Hematopoietic multipotent progenitor cell treated with erythropoietin and hydrocortisone succinate and interleukin-3 and kit ligand, for 6 days (in vitro differentiated cells): Measurements from ENCODE around the gene FDXR.
A peak's percentile ranks its signal among the peaks of the same experiment; 100 is the strongest.
"Not testable (repeated sequence)": the region's sequence is repeated elsewhere in the genome, so short reads cannot be mapped to it uniquely, and the experiment has no call there.

ENCODE experiments used
- DNase-seq: peaks from one replicate; pipeline ENCODE4 v3.0.0-alpha.2; 2015

Gene FDXR

DNA sequence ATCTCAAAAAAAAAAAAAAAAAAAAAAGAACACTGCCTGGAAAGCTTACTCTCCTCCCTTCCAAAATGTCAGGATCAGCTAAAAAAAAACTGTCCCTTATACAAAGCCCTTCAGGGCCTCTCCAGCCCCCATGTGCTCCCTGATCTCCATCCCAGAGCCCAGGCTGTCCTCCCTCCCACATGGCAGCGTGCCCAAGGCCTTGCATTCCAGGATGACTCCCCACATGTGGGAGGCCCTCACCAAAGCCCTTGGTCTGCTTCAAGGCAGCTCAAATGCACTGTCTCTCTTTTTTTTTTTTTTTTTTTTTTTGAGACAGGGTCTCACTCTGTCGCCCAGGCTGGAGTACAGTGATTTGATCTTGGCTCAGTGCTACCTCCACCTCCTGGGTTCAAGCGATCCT, 2.3 kb downstream of the FDXR start:
- no peak for DNase-seq

DNA sequence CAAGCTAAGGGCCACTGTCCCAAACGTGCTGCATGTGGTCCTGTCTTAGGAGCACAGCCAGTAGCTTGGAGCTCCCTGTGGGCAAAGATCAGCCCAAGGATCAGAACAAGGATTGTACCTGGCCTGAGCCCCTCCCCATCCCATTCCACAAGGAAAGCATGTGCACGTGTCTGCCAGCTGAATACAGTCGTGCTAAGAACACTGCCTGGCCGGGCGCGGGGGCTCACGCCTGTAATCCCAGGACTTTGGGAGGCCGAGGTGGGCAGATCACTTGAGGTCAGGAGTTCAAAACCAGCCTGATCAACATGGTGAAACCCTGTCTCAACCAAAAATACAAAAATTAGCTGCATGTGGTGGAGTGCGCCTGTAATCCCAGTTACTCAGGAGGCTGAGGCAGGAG, 2.8 kb downstream of the FDXR start:
- not testable (repeated sequence) for DNase-seq

DNA sequence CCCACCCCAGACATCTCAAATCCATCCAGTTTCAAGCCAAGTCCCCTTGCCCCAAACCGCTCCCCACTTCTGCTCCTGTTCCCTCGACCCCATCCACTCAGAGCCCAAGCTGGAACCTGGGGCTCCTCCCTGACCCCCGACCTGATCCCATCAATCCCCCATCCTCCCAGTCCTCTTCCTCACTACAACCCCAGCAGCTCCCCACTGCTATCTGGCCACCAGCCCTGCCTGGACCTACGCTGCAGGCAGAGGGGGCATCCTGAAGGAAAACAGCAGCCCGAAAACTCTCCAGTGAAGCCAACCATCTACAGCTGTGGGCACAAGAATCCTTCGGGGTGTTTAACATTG, 3.9 kb downstream of the FDXR start:
- DNase-seq, result no peak

DNA sequence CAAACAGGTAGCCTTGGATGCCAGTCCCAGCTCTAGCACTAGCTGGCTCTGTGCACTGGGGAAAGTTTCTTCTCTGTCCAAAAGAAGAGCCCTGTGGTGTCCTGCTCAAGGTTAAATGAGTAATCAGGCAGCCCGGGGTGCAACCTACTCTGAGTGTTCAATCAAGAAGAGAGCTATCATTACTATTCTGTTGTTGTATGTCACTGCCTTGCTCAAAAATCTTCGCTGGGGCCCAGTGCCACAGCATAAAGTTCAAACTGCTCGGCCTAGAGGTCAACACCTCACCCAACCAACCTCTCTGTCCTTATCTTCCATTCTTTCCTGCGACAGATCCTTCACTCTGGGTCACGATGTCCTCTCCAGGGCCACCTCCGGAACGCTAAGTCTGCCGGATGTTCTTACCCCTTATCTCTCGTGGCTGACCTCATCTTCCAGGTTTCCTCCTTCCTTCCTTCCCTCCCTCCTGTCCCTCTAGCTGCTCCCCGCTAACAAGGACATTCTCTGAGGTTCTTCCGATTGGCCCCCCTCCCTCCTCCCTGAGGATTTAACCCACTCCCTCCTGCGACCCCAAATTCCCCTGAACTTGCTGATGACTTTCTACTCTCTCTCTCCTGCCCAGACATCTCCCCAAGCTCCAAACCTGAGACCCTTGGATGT, 4.4 kb downstream of the FDXR start:
- DNase-seq, result peak; percentile 20

DNA sequence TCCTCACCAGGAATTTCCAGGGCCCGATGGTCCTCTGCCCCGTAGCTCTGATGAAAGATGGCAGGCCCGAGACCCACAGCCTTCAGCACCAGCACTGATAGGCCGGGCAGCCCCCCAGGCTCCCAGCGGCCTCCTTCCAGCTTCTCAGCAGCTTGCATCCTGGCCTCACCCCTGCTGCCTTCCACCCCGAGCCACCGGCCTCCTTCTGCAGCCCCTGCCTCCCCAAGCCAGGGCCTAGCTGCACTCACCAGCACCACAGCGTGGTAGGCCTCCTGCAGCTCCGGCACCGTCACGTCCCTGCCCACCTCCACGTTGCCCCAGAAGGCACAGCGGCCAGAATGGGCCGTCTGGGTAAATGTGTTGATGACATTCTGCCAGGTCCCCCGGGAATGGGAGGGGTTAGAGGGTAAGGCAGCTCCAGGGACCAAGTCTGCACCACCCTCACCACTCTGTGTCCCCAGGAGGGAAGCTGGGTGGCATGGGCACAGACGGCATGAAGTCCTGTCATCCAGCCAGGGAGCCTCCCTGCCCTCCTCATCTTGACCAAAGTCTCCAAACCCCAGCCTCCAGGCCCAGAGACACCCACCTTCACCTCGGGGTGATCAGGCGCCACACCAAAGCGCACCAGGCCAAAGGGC, 6.5 kb downstream of the FDXR start:
- DNase-seq, result no peak

DNA sequence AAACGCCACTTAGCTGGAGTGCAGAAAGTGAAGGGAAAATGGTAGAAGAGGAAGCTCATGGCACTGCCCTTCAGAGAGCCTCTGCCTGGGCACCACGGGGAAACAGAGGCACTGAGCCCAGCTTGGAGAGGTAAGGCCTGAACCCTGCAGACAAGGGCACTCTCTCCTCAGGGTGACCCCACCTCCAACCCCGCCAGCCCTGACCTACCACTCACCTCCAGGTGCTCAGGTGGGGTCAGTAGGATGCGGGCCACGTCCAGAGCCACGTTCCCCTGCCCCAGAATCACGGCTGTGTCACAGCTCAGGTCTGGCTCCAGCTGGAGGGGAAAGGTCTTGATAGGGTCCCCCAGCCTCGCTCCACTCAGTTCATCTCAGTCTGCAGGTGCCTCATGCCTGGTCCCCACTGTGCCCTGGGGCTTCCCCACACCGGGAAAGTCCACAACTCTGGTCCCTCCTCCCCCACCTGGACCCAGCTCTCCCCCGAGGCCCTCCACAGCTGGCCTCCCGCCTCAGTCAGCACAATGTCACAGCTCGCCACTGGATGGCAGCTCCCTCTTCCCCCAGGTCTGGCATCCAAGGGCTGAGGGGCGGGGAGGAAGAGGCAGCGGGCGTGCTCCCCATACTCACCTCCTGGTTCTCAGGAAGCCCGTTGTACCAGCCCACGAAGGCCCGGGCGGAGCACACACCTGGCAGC, 7.1 kb downstream of the FDXR start:
- DNase-seq, result no peak

DNA sequence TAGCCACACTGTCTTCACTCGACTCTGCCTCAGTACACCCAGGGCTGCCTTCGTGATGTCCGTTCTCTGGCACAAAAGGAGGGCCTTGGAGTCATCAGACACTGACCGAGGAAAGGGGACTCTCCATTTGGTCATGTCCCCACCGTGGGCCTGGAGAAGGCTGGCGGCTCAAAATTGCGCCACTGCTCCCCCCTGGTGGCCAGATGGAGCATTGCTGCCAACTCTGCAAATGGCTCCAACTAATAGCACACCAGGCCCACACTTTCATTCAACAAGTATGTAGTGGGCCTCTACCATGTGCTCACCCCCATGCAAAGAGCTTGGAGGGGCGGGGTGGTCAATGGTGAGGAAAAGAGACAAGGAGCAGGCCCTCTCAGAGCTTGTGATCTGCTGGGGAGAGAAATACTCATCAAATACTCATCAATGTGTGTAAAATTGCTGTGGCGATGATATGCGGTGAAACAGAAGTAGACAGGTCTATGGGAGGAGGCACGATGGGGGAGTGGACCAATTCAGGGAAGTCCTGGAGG, 7.9 kb downstream of the FDXR start:
- DNase-seq, result peak; percentile 77

DNA sequence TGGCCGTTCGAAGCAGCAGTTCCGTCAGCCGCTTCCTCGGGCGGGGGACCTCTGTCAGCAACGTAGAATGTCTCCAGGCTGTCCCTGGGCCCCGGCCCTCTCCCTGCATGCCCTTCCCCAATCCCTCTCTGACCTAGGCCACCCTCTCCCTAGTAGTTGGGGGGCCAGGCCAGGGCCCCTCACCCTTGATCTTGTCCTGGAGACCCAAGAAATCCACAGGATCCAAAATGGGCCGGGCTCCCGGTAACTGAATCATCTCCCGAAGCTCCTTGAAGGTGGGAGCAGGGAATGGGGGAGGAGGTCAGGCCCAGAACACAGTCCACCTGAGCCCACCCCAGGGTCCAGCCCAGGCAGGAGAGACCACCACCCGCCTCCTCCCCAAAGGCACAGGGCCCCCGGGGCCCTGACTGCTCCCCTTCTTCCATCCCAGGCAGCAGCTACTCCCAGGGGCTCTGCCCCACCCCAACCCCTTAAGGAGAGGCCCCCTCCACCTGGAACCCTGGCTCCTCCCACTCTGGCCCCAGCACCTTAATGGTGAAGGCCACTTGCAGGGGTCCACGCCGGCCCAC, 8.4 kb downstream of the FDXR start:
- no peak for DNase-seq

DNA sequence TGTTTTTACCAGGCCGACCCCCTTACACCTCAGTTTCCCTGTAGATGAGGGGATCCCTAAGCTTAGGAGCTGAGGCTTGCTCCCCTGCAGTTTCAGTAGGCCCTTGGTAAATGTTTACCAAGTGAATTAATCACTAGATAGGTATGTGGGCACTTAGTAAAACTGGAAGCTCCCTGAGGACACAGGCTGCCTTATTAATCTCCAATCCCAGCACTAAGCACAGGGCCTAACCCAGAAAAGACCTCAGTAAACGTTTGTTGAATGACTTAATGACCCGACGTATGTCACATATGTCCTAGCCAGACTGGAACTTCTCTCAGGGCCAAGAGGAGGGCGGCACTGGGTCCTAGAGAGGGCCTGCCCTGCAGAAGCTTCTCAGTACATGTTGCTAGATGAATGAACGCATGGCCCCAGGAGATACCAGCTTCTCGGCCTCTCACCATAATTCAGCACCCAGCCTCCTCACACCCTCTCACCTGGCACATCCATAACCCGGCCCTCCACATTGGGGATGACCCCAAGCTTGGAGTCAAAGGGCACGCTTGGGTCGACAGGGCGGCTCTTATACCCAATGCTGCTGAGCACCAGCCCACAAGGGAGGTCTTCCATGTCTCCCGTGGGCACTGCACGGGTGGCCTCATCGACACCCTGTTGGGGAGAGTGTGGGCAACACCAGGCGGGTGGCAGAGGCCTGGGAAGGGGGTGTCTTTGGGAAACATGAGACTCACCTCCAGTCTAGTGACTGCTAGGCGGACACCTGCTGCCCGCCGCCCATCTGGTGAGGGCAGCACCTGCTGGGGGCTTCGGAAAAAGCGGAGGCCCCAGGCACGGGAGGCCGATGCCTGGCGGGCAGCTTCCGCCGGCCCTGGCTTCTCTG, 9.1 kb downstream of the FDXR start:
- no peak for DNase-seq

DNA sequence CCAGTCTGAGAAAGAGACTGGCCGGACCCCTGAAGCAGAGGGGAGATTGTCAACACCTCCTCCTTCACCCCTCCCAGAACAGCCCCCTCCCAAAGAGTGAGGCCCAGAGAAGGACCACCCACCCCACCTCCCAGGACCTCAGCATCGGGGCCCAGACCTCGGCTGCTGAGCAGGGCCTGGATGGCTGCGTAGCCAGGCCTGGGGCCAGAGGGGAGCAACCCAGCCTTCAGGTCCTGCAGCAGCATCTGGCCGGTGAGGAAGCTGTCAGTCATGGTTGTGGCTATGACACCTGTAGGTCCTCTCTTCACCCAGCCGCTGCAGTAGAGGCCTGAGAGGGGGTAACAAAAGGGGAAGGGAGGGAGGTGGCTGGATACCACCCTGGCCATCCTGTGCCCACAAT, 9.9 kb downstream of the FDXR start:
- DNase-seq, result no peak

DNA sequence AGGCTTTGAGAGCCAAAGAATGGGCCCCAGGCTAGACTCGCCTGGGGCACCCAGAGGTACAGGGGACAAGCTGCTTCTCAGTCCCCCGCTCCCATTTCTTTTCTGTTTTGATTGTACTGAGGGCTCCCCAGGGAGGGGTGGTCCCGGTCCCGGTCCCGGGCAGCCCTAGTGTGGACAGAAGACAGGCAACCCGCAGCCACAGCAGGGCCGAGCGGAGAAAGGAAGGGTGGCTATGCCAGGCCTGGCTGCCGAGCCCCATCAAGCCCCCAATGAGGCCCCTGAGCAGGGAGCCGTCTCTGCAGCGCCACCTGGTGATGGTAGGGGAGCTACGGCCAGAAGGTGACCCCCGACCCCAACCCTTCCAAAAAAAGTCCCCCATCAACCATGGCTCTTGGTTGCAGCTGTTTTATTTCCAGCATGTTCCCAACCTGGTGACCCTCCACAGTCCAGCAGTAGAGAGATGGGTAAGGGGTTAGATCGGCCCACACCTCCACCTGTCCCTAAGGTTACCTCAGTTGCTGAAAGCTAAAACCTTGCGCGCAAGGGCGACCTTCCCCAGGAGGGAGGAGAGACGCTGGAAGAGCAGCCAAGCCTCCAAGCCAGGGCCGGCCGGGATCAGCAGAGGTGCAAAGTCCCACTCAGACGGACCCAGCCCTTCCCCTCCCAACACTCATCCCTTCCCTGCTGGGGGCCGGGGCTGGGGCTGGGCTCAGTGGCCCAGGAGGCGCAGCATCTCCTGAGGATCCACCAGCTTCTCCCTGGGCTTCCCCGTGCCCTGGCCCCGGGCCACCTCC, 10.5 kb downstream of the FDXR start:
- DNase-seq, result peak; percentile 88

DNA sequence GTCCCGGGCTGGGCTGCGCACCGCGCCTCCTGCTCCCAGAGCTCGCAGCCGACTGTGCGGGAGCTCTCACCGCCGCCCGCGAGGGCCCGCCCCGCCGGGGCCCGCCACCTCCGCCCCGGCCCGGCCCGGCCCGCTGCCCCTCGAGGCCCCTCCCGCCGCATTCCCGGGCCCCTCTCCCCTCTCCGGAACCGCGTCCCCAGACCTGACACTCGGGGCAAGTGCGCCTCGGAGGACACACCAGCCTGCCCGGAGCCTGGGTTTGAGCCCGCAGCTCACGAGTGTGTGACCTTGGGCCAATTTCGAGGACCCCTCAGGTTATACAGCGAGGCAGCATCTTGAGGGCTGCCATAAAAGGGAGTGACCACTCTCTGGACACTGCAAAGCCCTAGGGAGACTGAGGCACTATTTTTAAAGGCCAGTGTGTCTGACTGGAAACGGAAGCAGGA, 11.1 kb downstream of the FDXR start:
- no peak for DNase-seq

DNA sequence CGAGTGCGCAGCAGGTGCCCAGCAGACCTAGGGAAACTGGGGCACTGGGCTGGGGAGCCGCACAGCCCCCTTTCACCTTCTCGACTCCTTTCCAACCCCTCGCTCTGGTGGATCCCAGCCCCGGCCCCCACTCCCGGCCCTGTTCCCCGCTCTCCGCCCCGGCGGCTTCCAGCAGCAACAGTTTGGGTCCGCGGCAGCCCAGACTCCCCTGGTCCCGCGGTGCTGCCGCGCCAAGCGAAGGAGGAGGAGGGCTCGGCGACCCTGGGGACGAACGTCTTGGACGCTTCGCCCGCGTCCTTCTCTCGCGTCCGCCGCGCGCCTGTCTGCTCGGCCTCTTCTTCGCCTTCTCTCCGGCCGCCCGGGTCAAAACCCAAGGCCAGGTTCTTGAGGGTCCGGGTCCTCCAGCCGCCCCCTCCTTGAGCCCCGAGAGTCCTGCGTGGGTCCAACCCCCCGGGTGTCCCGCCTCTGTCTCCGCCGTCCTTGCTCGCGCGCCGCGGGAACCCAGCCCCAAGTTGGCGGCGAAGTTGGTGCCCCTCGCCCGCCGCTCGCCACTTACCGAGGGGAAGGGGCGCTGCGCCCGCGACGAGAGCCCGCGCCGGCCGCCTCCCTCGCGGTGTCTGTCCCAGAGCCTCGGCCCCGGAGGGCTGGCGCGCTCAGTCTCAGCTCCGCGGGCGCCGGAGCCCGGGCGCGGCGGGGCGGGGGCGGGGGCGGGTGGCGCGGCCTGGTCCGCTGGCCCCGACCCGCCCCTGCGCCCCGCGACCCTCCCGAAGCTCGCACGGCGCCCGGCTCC, 11.7 kb downstream of the FDXR start:
- DNase-seq, result no peak

DNA sequence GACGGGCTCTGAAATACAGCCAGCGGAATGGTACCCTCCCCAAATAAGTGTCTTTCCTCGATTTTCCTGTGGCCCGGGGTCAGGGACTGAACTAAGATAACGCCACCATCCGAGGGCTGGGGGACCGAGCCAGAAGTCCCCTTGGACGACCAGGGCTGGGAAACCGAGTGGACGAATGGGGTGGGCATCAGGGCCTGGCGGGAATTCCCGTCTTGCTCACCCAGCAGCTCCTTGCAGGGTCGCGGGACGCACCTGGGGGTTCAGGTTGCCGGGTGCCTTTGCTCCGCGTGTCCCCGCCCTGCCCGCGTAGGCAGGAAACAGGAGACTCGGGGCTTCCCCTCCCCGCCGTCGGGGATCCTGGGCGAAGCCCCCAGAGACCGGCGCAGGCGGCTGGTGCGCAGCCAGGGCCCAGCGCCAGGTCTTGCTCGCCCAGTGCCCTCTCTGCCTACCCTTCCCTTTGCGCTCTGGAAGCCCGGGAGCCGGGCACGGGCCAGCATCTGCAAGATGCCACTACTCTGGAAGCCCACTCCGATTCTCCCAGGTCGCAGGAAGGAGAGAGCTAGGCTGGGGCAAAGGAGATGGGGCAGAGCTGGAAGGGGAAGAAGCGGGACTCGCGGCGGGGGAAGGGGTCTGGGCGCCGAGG, 12.4 kb downstream of the FDXR start:
- no peak for DNase-seq

DNA sequence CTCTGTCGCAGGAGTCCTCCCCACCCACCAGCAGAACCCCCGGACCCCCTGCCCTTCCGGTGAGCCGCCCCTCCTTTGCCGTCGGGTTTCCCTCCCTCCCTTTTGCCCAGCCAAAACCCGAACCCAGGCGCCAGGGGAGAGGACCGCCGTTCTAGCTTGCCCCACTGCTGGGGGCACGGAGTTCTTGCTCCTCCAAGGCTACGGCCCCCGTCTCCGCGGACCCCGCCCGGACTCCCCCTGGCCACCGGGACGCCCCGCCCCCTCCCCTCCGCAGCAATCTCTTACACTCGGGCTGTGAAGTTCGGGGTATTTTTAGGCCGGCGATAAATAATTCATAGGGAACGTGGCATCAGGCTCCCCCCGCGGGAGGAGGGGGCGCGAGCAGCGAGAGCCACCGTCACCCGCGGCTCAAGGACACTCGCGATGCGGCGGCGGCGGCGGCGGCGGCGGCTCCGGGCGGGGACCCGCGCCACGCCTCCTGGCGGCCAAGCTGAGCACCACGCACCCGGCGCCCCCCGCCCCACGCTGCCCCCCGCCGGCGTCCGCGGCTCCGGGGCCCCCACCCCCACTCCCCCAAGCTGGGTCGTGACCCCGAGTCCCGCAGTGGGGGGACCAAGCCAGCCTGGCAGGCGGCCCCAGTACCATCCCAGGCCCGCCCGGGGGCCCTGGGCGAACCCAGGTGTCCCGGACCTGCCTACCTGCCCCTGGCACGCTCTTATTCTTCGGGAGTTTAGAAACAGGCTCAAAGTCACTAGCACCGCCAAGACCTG, 13.2 kb downstream of the FDXR start, which contains the start of gene GRIN2C:
TSS of gene GRIN2C (minus strand) at position 427 of the 770 bp plus-strand sequence. CDS start 4,793 bp downstream, outside the sequence.
- DNase-seq, result no peak

DNA sequence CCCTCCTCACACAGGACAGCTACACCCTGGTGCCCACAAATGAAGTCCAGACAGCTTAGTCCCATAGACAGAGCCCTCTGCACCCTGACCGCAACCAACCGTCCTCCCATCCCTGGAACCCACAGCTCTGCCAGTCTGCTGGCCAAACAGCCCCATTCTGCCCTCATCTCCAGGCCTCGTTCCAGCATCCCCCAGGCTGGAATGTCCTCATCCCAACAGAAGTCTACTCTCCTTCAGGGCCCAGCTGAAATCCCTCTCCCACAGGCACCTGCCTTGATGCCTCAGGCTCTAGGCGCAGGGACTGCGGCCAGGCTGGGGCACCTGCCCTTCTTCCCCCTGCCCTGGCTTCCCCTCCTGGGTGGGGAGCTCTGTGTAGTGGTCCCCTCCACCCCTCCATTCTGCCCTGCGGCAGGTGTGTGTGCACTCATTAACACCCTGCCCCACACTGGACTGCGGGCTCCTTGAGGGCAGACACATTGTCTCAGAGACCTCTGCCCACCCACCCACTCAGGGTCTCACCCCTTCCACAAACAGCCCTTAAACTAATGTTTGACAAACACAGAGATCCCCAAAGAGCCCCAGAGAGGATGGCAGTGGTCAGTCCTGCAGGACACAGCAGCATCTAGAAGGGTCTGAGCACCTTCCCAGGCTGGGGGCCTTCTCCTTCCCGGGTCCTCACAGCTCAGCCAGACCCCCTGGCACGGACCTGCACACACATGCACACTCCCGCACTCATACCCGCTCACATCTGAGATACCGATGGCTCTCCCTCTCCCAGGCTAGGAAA, 13.9 kb downstream of the FDXR start:
- DNase-seq, result no peak

DNA sequence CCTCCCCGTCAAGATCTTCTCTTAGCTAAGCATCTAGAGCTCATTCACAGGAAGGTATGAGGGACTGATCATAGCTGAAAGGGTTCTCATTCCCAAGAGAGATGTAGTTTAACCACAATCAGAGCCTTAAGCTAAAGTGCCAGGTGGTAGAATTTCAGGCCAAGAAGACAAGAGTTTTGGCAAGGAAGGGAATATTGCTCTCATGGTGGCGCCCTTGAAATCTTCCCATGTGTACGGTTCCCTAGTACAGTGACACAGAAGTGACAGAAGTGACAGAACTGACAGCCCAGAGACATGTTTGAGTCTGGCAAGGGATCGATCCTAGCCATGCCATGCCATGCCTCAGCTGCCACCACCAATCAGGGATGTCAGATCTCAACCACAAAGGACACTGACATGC, 15.6 kb downstream of the FDXR start:
- no peak for DNase-seq

DNA sequence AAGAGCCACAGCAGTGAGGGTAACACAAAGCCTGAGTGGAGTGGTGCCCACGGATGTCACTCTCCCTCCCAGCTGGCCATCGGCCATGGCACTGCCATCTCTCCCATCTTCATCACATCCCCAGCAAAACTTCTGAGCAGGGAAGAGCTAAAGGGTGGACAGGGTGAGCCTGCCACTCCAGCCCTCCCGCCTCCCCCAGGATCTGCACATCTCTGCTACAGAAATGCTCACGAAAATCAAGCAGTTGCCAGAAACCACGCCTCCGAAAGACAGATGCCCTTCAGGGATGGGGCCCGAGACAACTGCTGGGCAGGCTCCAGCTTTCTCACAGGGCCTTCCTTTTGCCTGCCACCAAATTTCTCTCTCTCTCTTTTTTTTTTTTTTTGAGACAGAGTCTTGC, 16.7 kb downstream of the FDXR start:
- DNase-seq, result no peak

DNA sequence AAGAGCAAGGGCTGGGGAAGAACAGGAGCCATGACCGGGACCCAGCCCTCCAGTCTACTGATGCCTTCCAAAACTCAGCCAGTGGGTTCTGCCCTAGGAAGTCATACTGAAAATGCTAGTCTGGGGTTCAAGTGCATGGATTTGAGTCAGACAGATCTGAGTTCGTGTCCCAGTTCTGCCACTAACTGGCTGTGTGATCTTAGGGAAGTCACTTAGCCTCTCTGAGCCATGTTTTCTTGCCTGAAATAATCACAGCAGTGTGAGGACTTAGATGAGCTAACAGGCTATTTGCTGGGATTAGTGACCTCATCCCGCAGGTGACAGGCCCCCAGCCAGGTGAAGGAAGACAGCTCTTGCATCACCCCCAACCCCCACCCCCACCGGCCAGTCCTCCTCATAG, 17.5 kb downstream of the FDXR start:
- DNase-seq, result no peak
